G401 (cell line): ENCODE measurements around the gene RSPH9. TPM values are rescaled to one million over a fixed set of nuclear protein-coding genes. Genes with fewer than 3 reads are reported as not detected.

ENCODE experiments used
- DNase-seq: peaks from one replicate; pipeline ENCODE4 v3.0.0-alpha.2; 2015; ENCODE audit warnings: low spot score
- in situ Hi-C: cut with HindIII; loops from 2 replicates; pipeline ENCODE4 v1.10.0; 2016; ENCODE audit warnings: low sequenced_read_pairs, mixed read lengths
- total RNA-seq: library from RNA; depleted of rRNA; stranded (reverse); fragments of >200 nt; shearing (Covaris generic); gene quantifications from 2 replicates; pipeline ENCODE4 v1.2.3, GENCODE V29; 2014

RSPH9 gene
- total RNA-seq, 1 experiment from 2014 or later, result 1.6 TPM

GRCh38 chr6:43703512-43704429, 58.9 kb downstream of the RSPH9 start:
- in situ Hi-C loops, result no loop called here
- DNase-seq, result no peak

- no peak for DNase-seq
- in situ Hi-C loops, result no loop called here
Measured at GRCh38 chr6:43705996-43706395, 61.2 kb downstream of the RSPH9 start.

DNA sequence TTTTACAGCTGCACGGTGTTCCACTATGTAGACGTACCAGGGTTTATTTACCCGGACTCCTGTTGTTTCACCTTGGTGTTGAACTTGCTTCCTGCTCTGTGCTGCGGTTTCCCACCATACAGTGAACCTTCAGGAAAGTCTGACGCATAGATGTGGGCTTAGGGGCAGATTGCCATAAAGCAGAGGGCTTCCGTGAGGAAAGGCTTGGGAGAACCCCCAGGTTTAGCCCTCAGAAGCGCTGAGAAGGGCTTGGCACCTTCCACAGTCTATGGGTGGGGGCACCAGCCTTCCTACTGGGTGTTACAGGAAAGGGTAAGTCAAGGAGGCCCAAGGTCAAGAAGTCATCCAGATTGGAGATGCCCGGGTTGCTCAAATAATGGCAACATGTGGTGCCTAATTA, 62.0 kb downstream of the RSPH9 start:
- in situ Hi-C loops, result no loop called here
- no peak for DNase-seq

- in situ Hi-C loops, result no loop called here
- DNase-seq, result no peak
Measured at GRCh38 chr6:43707269-43707668, 62.4 kb downstream of the RSPH9 start.

DNA sequence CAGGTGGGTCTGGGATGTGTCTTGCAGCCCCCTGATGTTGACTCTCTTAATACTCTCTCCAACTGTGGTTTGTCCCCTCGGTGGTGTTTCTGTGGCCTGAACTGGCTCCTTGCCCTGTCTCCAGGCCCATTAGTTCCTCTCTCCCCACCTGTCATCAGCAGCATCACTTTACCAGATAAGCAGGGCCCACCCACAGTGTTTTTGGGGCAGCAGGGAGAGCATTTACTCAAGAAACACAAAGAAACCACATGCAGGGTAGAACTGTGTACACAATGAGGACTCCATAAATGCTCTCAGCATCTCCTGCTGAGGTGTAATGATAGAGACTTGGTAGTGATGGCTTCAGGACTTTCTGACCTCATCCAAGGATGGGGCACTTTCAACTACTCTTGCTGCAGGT, 62.9 kb downstream of the RSPH9 start:
- in situ Hi-C loops, result no loop called here

GRCh38 chr6:43708860-43709653, 64.2 kb downstream of the RSPH9 start:
- no peak for DNase-seq
- in situ Hi-C loops, result no loop called here

More for the DNA sequence above, 62.9 kb downstream of the RSPH9 start:
- no peak for DNase-seq

DNA sequence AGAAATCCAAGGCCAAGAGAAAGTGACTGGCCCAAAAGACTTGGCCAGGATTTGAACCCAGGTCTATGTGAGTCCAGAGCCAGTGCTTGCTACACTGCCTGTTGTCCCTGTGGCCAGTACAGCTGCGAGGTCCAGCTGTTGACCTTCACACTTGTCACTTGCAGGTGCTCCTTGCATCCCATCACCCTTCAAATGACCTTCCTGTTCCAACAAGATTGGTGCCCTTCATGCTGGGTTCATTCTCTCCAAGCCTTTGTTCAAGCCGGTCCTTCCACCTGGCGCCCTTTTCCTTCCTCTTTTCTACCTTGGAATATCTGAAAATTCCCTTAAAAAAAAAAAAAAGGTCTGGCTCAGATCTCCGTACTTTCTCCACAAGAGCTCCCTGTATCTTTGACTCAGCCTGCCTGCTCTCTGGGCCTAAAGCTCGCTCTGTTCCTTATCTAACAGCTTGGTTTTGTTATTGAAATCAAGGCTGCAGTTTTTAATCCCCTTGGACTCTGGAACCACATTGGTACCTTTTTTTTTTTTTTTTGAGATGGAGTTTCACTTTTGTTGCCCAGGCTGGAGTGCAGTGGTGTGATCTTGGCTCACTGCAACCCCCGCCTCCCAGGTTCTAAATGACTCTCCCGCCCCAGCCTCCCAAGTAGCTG, 64.9 kb downstream of the RSPH9 start:
- DNase-seq, result no peak
- in situ Hi-C loops, result no loop called here

GRCh38 chr6:43710576-43710975, 65.7 kb downstream of the RSPH9 start:
- no peak for DNase-seq
- in situ Hi-C loops, result no loop called here

DNA sequence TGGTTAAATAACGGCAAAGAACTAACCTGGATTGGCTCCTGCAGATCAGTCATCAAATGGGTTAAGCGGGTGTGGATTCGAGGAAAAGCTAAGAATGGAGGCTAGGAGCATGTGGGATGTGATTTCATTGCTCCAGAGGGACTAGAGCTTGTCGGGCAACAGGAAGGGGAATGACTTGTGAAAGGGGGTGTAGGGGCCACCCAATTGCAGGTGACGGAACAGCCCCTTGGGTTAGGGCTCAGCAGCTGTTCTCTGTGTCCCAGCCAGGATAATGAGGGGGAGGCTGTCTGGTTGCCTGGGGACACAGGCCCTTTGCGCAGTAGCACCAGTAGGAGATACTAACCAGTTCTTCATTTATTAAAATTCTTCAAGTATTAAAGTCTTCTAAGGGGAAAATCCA, 67.7 kb downstream of the RSPH9 start:
- no peak for DNase-seq
- in situ Hi-C loops, result no loop called here

DNA sequence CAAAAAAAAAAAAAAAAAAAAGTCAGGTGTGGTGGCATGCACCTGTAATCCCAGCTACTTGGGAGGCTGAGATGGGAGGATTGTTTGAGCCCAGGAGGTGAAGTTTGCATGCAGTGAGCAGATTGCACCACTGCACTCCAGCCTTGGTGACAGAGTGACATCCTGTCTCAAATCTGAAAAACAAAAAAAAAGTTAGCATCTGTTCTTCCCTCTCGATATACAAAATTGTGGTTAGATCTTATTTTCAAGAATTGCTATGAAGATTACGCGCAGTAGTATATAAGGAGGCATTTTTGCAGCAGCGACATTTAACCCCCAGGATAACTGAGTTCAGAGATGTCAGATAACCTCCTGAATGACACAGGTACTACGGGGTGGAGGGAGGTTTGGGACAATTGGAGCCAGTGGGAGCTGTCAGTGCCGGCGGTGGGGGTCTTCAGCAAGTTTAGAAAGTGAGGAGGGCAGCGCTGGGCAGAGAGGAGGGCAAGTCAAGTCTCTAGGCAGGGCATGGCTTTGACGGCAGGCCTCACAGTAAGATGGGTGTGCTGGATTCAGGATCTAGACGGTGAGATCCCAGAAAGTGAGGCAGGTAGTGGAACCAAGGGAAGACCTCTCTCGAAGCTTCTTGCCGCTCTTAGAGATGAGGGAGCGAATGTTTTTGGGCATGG, 68.9 kb downstream of the RSPH9 start:
- no peak for DNase-seq
- in situ Hi-C loops, result no loop called here

GRCh38 chr6:43714311-43715055, 69.6 kb downstream of the RSPH9 start:
- in situ Hi-C loops, result no loop called here
- DNase-seq, result no peak

DNA sequence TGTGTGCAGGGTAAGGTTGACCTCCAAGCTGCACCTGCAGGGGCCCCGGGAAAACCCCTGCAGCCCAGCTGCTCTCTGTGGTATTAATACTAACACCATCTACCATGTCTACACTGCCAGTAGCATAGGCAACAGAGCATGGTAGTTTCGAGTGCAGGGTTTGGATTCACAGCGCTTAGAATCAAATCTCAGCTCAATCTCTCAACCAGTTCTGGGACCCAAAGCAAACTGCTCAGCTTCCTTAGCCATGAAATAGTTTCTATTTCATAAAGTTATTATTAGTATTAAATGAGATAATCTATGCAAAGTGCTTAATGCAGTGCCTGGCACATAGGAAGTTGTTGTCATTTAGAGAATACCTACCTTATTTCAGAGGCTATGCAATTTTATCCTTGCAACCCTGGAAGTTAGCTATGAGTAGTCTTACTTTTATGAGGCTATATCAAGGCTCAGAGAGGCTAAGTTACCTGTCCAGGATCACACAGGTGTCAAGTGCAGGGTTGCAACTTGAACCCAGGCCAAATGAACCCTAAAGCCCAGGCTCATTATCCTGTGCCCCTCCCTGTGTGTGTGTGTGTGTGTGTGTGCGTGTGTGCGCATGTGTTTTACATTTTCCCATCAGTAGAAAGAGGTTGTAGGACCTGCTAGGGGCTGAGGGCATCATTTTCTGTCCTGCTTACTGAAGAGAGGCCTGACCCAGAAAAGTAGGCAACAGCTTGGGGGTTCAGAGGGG, 70.4 kb downstream of the RSPH9 start:
- DNase-seq, result no peak
- in situ Hi-C loops, result no loop called here

DNA sequence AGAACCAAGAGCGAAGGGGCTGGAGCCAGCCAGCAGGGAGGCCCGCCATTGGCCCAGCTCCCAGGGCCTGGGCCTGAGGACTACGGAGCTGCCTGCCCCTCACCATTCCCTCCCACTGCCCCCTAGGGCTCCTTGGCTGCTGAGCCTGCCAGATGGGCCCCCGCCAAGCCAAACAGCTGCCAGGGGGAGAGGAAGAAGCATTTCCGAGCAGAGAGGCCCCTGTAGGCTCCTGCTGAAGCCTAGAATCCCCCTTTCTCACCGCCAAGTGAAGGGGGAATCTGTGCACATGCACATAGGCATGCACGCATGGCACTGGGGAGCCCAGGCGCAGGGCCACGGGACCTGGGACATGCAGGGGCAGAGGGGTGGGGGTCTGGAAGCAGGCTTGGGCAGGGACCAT, 71.3 kb downstream of the RSPH9 start:
- in situ Hi-C loops, result no loop called here
- peak; percentile 26 for DNase-seq

DNA sequence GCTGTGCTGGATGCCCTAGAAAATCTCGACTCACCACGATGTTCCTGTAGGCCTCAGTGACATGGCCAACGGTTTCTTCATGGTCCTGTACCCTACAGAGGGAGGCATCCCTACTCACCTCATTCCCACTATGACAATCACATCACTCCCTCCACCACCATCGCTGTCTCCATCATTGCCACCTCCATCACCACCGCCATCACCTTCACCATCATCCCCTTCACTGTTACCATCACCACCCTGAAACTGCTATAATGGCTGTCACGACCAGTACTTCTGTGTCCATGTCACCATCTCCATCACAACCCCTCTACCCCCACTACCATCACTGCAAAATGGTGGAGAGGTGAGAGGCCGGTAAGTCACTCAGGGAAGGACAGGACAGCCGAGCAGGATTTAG, 72.6 kb downstream of the RSPH9 start:
- in situ Hi-C loops, result no loop called here
- no peak for DNase-seq

DNA sequence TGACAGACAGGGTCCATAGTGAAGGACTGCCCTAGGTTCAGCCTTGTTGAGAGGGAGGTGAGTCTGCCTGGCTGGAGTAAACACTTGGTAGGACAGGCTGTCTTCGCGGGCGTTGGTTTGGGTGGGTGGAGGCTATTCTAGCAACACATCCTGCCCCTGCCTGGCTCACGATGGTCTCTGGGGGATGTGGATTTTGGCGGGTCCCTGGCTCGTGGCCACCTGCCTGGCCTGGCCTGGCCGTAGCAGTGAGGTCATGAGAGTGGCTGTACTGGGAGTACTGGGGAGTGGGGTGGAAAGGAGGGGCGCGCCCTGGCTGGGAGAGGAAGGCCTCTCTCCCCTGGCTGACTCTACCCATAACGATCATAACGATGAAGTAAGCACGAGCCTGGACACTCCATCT, 73.0 kb downstream of the RSPH9 start:
- no peak for DNase-seq
- in situ Hi-C loops, result no loop called here

- in situ Hi-C loops, result no loop called here
- DNase-seq, result no peak
Measured at GRCh38 chr6:43718387-43719105, 73.7 kb downstream of the RSPH9 start.

GRCh38 chr6:43719511-43719910, 74.7 kb downstream of the RSPH9 start:
- in situ Hi-C loops, result no loop called here
- DNase-seq, result no peak
